GM21447 (cell line): ENCODE results near the gene RNF145.
"Not testable (repeated sequence)": the region's sequence is repeated elsewhere in the genome, so short reads cannot be mapped to it uniquely, and the experiment has no call there.

Experiments used
- ATAC-seq: cut with Tn5 transposase; IDR thresholded peaks from one replicate; pipeline ENCODE4 v1.9.1; 2021; ENCODE audit not compliant: unreplicated experiment

RNF145 gene

DNA sequence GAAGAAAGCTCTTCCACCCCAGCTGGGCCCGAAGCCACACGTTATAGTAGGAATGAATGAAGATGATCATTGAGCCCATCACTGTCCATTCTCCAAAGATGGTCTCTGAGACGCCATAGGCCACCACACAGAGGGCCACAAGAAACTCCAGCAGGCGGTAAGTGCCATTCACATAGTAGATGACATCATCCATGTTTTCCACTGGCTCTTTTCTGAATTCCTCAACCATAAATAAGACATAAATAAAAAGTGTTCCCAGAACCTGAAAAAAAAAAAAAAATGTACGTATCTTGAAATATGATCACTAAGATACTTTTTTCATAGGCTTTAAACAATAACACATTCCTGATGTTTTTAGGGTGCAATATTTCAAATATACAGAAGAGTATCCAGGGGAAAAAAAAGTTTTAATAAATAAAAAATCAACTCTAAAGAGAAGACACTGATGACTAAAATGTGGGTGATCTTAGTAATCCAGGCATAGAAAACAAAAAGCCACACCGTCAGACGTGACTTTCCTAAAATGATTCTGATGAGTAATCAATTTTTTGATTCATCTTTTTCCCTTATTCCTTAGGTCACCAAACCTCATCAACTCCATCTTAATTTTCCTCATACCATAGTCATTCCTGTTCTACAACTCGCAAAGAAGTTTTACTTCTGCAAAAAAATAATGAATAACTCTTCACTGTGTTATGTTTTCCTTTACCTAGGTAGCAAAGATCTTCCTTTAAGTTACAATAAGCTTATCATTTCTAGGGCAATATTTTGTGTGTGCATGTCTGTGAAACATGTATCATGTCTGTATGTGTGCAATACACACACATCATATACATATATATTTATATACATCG lies 47.8 kb downstream of the RNF145 start:
- ATAC-seq = no peak

DNA sequence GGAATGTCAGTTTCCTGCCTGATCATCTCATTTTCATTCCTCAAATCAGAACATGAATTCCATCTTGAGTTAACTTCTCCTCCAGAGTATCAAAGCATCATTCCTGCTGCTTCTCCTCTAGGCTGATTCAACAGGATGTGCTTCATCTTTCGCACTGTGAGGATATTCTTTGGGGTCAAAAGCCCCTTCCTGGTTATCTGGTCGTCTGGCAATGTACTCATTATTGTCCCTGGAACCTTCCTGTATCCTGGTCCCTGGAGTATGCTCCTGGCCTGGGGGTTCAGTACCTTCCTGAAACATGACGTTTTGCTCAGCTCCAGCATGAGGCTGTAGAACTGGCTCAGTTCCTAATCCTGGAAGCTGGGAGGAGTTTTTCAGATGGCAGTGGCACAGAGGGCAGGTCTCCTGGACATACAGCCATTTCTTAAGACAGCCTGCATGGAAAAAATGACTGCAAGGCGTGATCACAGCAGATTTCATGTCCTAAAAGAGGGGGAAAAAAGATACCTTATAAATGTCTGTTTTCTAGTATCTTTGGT lies 50.7 kb downstream of the RNF145 start:
- ATAC-seq = not testable (repeated sequence)

DNA sequence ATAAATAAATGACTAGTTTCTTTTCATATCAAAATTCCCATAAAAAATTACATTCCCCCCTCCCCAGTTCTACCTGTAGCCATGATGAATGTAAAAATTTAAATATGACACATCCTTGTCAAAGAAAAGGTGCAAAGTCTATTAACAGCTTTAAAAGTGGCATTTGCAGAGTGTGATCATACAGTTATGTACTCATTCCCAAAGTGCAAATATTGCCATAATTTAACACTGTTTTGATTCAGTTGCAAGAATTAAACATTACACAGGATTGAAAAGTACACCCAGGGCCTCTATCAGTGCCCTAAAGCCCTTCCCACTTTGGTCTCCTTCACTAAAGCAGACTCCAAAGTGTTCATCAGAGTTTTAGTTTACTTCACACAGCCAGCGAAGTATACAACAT lies 51.8 kb downstream of the RNF145 start:
- ATAC-seq = no peak

DNA sequence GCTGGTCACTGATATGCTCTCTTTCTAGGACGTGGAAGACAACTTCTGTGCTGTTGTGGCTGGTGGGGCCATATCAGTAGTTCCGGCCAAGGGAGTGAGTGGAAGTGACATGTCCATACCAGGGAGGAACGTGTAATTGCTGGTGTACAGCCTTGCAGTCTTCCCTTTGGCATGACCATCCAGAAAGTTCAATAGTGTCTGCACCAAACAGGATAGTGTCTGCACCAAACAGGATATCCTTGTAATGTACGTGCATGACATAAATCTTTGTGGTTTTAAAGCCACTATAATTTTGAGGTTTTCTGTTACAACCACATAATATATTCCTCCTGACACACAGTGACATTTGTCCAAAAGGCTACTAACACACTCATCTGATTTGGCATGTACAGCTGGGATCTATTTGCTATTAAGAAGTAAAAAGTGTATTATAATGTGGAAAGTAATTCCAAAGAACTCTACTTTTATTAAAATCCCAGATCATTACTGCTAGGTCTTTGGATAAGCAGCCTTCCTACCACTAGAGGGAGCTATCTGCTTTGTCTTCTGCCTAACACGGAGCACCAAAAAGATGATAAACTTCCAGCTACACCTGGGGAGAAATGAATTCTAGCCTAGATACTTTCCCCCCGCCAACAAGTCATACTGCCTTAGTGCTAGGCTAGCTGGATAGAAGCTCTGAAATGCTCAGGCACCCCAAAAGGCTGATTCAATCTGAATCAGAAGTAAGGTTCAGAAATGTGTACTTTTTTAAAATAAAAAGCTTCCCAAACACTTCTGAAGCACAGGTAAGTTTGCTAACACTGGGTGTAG lies 52.7 kb downstream of the RNF145 start:
- peak; percentile 69 for ATAC-seq

DNA sequence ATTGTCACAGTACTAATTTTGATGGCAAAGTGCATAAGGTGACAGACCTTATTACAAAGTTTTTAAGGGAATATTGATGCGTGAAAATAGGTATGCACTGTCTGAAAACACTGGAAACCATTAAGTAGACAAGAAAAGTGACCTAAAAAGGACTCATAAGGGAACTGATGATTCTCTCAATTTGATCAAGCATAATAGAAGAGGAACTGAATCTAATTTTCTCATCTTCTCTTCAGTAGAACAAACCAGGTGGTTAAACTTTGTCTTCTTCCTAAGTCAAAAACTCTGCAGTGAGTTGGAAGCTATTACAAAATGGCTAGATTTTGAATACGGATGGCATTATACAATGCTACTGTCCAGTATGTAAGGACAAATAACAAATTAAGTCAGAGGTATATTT lies 53.4 kb downstream of the RNF145 start:
- ATAC-seq = no peak

DNA sequence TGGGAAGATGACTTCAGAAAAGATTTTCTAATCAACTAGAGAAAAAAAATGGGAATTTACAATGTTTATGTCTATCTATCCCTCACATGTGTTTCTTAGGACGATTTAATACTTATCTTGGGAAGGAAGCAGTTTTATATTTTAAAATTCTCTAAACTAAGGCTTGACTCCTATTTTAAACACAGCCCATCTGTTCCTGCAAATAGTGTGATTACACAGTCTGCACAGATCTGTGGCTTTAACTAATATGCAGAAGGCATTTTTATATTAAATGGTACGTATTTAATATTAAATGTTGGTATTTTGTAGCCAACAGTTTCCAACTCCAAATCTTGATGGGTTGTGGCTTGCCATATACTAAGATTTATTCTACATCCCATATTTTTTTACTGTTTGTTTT lies 56.5 kb downstream of the RNF145 start:
- ATAC-seq = no peak

- ATAC-seq = no peak
Observed at GRCh38 chr5:159149085-159149484, 60.3 kb downstream of the RNF145 start.

DNA sequence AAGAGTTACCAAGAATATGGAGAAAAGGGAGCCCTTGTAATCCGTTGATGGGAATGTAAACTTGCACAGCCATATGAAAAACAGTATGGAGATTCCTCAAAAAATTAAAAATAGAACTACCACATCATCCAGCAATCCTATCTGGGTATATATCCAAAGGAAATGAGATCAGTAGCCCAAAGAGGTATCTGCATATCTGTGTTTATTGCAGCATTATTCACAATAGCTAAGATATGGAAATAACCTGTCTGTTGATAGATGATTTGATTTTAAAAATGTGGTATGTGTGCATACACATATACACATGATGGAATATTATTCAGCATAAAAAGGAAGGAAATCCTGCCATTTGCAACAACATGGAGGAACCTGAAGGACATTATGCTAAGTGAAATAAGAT lies 61.4 kb downstream of the RNF145 start:
- no peak for ATAC-seq

- ATAC-seq = no peak
Observed at GRCh38 chr5:159146839-159147238, 62.5 kb downstream of the RNF145 start.

- ATAC-seq = not testable (repeated sequence)
Observed at GRCh38 chr5:159145160-159145559, 64.2 kb downstream of the RNF145 start.

- no peak for ATAC-seq
Observed at GRCh38 chr5:159139802-159140201, 69.6 kb downstream of the RNF145 start.

GRCh38 chr5:159135896-159136531 lies 73.3 kb downstream of the RNF145 start:
- no peak for ATAC-seq

DNA sequence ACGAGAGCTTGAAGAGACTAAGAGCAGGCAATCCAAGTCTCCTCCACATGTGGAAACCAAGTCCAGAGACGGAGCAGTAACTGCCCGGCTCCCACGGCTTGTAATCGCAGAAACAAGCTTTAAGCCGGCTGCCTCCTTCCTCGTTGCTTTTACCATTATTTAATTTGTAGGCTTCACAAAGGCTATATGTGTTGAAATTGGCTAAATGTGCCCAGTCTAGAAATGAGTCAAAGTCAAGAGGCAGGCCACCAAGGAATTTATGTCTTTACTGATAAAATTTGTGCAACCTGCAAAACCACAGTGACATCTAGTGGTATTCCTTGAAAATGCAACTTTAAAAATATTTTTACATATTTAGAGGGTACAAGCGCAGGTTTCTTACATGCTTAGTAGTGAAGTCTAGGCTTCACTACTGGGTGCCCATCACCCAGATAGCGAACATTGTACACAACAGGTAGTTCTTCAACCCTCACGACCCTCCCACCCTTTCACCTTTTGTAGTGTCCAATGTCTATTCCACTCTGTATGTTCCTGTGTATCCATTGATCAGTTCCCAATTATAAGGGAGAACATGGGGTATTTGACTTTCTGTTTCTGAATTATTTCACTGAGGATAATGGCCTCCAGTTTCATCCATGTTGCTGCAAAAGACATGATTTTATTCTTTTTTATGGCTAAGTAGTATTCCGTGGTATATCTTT lies 76.2 kb downstream of the RNF145 start:
- no peak for ATAC-seq

DNA sequence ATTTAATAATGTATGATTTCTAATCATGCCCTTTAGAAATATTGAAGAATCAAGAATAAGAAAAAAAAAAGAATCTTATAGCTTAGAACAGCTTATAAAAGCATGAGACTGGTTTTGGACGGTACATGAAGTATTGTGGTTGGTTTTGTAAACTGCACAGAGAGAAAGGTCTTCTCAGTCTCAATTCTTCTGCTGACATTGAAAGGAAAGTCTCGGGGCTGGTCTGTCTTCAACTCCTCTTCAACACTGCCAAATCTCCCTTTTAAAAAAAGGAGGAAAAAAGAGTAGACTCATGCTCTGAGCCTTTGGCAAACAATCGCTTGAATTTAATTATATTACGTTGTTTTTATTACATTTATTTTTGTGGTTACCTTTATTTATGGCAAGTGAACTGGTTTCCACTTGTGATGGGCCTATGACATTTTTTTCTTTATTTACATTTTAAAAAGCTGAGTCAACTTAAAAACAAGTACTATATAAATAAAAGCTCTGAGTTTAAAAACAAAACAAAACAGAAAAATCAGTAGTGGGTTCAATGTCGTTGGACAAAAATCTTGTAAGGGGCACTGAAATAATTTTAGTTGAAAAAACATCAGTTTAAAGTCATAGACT lies 76.8 kb downstream of the RNF145 start:
- no peak for ATAC-seq

- no peak for ATAC-seq
Observed at GRCh38 chr5:159131951-159132350, 77.4 kb downstream of the RNF145 start.

- no peak for ATAC-seq
Observed at GRCh38 chr5:159130871-159131270, 78.5 kb downstream of the RNF145 start.

- no peak for ATAC-seq
Observed at GRCh38 chr5:159128070-159128541, 81.2 kb downstream of the RNF145 start.

GRCh38 chr5:159123700-159124099 lies 85.7 kb downstream of the RNF145 start:
- no peak for ATAC-seq

DNA sequence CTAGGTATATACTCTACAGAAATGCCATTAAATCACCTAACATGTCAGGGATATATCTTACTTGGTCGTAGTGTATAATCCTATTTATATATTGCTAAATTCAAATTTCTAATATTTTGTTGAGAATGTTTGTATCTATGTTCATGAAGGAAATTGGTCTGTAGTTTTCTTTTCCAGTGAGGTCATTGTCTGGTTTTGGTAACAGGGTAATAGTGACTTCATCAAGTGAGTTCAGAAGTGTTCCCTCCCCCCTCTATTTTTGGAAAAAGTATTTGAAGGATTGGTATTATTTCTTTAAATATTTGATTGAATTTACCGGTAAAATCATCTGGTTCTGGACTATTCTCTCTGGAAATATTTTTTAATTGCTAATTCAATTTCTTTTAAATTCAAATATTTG lies 86.2 kb downstream of the RNF145 start:
- no peak for ATAC-seq

GRCh38 chr5:159121061-159121460 lies 88.3 kb downstream of the RNF145 start:
- no peak for ATAC-seq
